ENCODE measurements around the gene TNFRSF21.

TNFRSF21 gene

DNA sequence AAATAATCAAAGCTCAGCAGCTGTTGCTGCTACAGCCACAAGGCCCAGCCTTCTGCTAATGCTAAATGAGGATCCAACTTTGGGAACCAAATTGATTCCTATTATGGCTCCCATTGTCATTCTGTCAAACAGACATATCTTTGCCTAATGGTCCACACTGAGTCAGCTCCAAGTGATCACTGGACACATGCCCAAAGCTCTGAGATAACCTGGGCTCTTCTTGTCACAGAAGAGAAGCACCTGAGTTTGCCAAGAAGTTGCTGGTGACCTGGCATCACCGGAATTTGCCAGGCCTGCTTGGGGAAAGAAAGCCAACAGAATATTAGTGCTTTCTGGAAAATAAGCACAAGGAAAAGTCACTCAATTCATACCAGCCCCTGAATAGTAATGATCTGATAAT lies 5.8 kb downstream of the TNFRSF21 start:
- Histone ChIP-seq H3K4me3 (ENCODE audit: insufficient read depth in 1 of 2, low read depth in 1 of 2, low read length in 2 of 2) (no peak overlapping the region), H3K36me3 (ENCODE audit: control insufficient read depth in 1 of 2, insufficient read depth in 2 of 2, low read depth in 1 of 2, low read length in 2 of 2) (no peaks in the 10 kb centered on the region), H2BK120ac (ENCODE audit: low read depth, low read length) (no peak overlapping the region), H3K27me3 (ENCODE audit: control insufficient read depth in 1 of 2, insufficient read depth in 1 of 2, low read length in 2 of 2) (no peaks in the 10 kb centered on the region), H3K23ac (ENCODE audit: low read length in 2 of 2) (no peak overlapping the region), H3K4me1 (ENCODE audit: control insufficient read depth, insufficient read depth, low read depth, low read length) (peaks cover 9% of the 10 kb centered on the region), H3K9ac (ENCODE audit: low read length) (no peak overlapping the region), H2BK5ac (ENCODE audit: low read depth, low read length, poor library complexity, severe bottlenecking) (no peak overlapping the region), H2BK12ac (ENCODE audit: low read length in 2 of 2) (no peak overlapping the region), H2AFZ (ENCODE audit: low read depth, low read length) (no peak overlapping the region), H4K91ac (ENCODE audit: low read length) (no peak overlapping the region), H3K18ac (ENCODE audit: low read depth in 1 of 2, low read length in 2 of 2) (no peak overlapping the region), H3K9me3 (ENCODE audit: control insufficient read depth, low read length) (no peaks in the 10 kb centered on the region), H3K4me2 (ENCODE audit: low read length, poor library complexity, severe bottlenecking) (no peak overlapping the region), H2BK15ac (ENCODE audit: low read depth, poor library complexity, severe bottlenecking) (no peak overlapping the region), H4K8ac (ENCODE audit: low read length) (no peak overlapping the region), H2AK5ac (ENCODE audit: low read length, severe bottlenecking) (no peak overlapping the region), H3K4ac (ENCODE audit: low read depth in 1 of 2, low read length in 2 of 2) (no peak overlapping the region), H3K79me1 (replicated peaks; ENCODE audit: low read length, poor library complexity, severe bottlenecking) (peaks cover 23% of the 10 kb centered on the region), H3K14ac (ENCODE audit: low read length in 2 of 2) (no peak overlapping the region), H3K27ac (ENCODE audit: low read length, poor library complexity, severe bottlenecking) (no peak overlapping the region)
- DNase-seq = no peak
- WGBS = no CpG with 5 or more reads among the region's 1 CpG

DNA sequence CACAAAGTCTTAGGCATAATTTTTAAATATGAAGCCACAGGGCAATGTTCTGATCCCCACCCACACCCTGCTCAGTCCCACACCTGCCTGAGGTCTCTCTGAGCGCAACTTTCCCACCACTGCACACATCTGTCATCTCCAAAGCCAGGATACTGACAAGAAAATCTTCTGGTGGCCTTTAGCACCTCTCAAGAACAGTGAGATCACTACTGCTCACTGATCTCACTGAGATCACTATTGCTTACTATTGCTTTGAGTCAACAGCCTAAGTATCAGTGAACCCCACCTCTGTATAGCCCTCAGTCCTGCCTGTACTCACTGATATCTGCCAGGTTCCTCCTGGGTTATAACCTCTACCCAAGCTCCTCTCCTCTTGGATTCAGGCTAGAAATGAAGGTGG lies 6.4 kb downstream of the TNFRSF21 start:
- Histone ChIP-seq H3K9me3 (ENCODE audit: control insufficient read depth, low read length) (no peaks in the 10 kb centered on the region), H3K79me1 (replicated peaks; ENCODE audit: low read length, poor library complexity, severe bottlenecking) (peaks cover 21% of the 10 kb centered on the region), H3K4me1 (ENCODE audit: control insufficient read depth, insufficient read depth, low read depth, low read length) (peaks cover 9% of the 10 kb centered on the region), H2BK120ac (ENCODE audit: low read depth, low read length) (no peak overlapping the region), H3K27me3 (ENCODE audit: control insufficient read depth in 1 of 2, insufficient read depth in 1 of 2, low read length in 2 of 2) (no peaks in the 10 kb centered on the region), H2BK5ac (ENCODE audit: low read depth, low read length, poor library complexity, severe bottlenecking) (no peak overlapping the region), H2AFZ (ENCODE audit: low read depth, low read length) (no peak overlapping the region), H2BK15ac (ENCODE audit: low read depth, poor library complexity, severe bottlenecking) (no peak overlapping the region), H4K8ac (ENCODE audit: low read length) (no peak overlapping the region), H3K18ac (ENCODE audit: low read depth in 1 of 2, low read length in 2 of 2) (no peak overlapping the region), H3K36me3 (ENCODE audit: control insufficient read depth in 1 of 2, insufficient read depth in 2 of 2, low read depth in 1 of 2, low read length in 2 of 2) (no peaks in the 10 kb centered on the region), H3K14ac (ENCODE audit: low read length in 2 of 2) (no peak overlapping the region), H2AK5ac (ENCODE audit: low read length, severe bottlenecking) (no peak overlapping the region), H3K4me2 (ENCODE audit: low read length, poor library complexity, severe bottlenecking) (no peak overlapping the region), H3K23ac (ENCODE audit: low read length in 2 of 2) (no peak overlapping the region), H4K91ac (ENCODE audit: low read length) (no peak overlapping the region), H3K9ac (ENCODE audit: low read length) (no peak overlapping the region), H3K4me3 (ENCODE audit: insufficient read depth in 1 of 2, low read depth in 1 of 2, low read length in 2 of 2) (no peak overlapping the region), H2BK12ac (ENCODE audit: low read length in 2 of 2) (no peak overlapping the region), H3K4ac (ENCODE audit: low read depth in 1 of 2, low read length in 2 of 2) (no peak overlapping the region), H3K27ac (ENCODE audit: low read length, poor library complexity, severe bottlenecking) (no peak overlapping the region)
- no peak for DNase-seq
- 100% methylated on average over 1 of the region's 1 CpG for WGBS

DNA sequence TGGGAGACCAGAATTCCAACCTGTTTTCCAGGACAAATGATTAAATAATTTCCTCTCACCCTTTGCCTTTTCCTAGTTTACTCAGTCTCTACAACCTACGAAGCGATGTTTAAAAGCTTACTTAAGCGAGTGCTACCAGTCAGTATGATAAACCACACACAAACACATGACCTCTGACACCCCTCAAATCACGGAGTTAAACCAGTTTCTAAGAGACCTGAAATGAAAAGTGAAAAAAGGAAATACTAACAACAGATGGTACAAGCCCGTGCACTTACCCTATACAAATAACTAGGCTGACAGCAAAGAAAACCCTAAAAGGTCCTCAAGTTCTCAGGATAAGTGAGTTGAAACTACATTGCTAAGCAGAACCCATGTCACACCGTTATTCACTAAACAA lies 7.7 kb downstream of the TNFRSF21 start:
- Histone ChIP-seq H2BK12ac (ENCODE audit: low read length in 2 of 2) (no peak overlapping the region), H2BK15ac (ENCODE audit: low read depth, poor library complexity, severe bottlenecking) (no peak overlapping the region), H3K27ac (ENCODE audit: low read length, poor library complexity, severe bottlenecking) (no peak overlapping the region), H3K23ac (ENCODE audit: low read length in 2 of 2) (no peak overlapping the region), H2BK5ac (ENCODE audit: low read depth, low read length, poor library complexity, severe bottlenecking) (no peak overlapping the region), H3K79me1 (replicated peaks; ENCODE audit: low read length, poor library complexity, severe bottlenecking) (peaks cover 23% of the 10 kb centered on the region), H3K18ac (ENCODE audit: low read depth in 1 of 2, low read length in 2 of 2) (no peak overlapping the region), H3K14ac (ENCODE audit: low read length in 2 of 2) (no peak overlapping the region), H2AK5ac (ENCODE audit: low read length, severe bottlenecking) (no peak overlapping the region), H2AFZ (ENCODE audit: low read depth, low read length) (no peak overlapping the region), H3K27me3 (ENCODE audit: control insufficient read depth in 1 of 2, insufficient read depth in 1 of 2, low read length in 2 of 2) (no peaks in the 10 kb centered on the region), H4K91ac (ENCODE audit: low read length) (no peak overlapping the region), H3K9ac (ENCODE audit: low read length) (no peak overlapping the region), H3K4me2 (ENCODE audit: low read length, poor library complexity, severe bottlenecking) (no peak overlapping the region), H3K9me3 (ENCODE audit: control insufficient read depth, low read length) (no peaks in the 10 kb centered on the region), H2BK120ac (ENCODE audit: low read depth, low read length) (no peak overlapping the region), H3K36me3 (ENCODE audit: control insufficient read depth in 1 of 2, insufficient read depth in 2 of 2, low read depth in 1 of 2, low read length in 2 of 2) (no peaks in the 10 kb centered on the region), H4K8ac (ENCODE audit: low read length) (no peak overlapping the region), H3K4ac (ENCODE audit: low read depth in 1 of 2, low read length in 2 of 2) (no peak overlapping the region), H3K4me1 (ENCODE audit: control insufficient read depth, insufficient read depth, low read depth, low read length) (peaks cover 10% of the 10 kb centered on the region), H3K4me3 (ENCODE audit: insufficient read depth in 1 of 2, low read depth in 1 of 2, low read length in 2 of 2) (no peak overlapping the region)
- 81% methylated on average over 6 of the region's 6 CpGs for WGBS
- no peak for DNase-seq

DNA sequence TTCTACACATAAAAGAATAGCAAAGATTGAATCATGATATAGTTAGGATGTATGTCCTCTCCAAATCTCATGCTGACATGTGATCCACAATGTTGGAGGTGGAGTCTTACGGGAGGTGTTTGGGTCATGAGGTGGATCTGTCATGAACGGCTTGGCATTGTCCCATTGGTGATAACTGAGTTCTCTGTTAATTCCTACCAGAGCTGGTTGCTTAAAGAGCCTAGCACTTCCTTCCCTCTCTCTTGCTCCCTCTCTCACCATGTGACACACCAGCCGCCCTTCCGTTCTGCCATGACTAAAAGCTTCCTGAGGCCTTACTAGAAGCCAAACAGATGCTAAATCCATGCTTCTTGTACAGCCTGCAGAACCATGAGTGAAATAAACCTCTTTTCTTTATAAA lies 8.3 kb downstream of the TNFRSF21 start:
- Histone ChIP-seq H3K18ac (ENCODE audit: low read depth in 1 of 2, low read length in 2 of 2) (no peak overlapping the region), H3K4me1 (ENCODE audit: control insufficient read depth, insufficient read depth, low read depth, low read length) (peaks cover 8% of the 10 kb centered on the region), H3K14ac (ENCODE audit: low read length in 2 of 2) (no peak overlapping the region), H3K27ac (ENCODE audit: low read length, poor library complexity, severe bottlenecking) (no peak overlapping the region), H2BK12ac (ENCODE audit: low read length in 2 of 2) (no peak overlapping the region), H2AFZ (ENCODE audit: low read depth, low read length) (no peak overlapping the region), H4K91ac (ENCODE audit: low read length) (no peak overlapping the region), H3K4me2 (ENCODE audit: low read length, poor library complexity, severe bottlenecking) (no peak overlapping the region), H2BK15ac (ENCODE audit: low read depth, poor library complexity, severe bottlenecking) (no peak overlapping the region), H3K79me1 (replicated peaks; ENCODE audit: low read length, poor library complexity, severe bottlenecking) (peaks cover 28% of the 10 kb centered on the region), H3K9me3 (ENCODE audit: control insufficient read depth, low read length) (no peaks in the 10 kb centered on the region), H3K4ac (ENCODE audit: low read depth in 1 of 2, low read length in 2 of 2) (no peak overlapping the region), H3K9ac (ENCODE audit: low read length) (no peak overlapping the region), H2AK5ac (ENCODE audit: low read length, severe bottlenecking) (no peak overlapping the region), H3K36me3 (ENCODE audit: control insufficient read depth in 1 of 2, insufficient read depth in 2 of 2, low read depth in 1 of 2, low read length in 2 of 2) (no peaks in the 10 kb centered on the region), H4K8ac (ENCODE audit: low read length) (no peak overlapping the region), H2BK5ac (ENCODE audit: low read depth, low read length, poor library complexity, severe bottlenecking) (no peak overlapping the region), H3K27me3 (ENCODE audit: control insufficient read depth in 1 of 2, insufficient read depth in 1 of 2, low read length in 2 of 2) (no peaks in the 10 kb centered on the region), H3K23ac (ENCODE audit: low read length in 2 of 2) (no peak overlapping the region), H2BK120ac (ENCODE audit: low read depth, low read length) (no peak overlapping the region), H3K4me3 (ENCODE audit: insufficient read depth in 1 of 2, low read depth in 1 of 2, low read length in 2 of 2) (no peak overlapping the region)
- over 99% methylated on average over 4 of the region's 4 CpGs for WGBS
- no peak for DNase-seq

Measured in mesenchymal stem cell (in vitro differentiated cells and primary cell).